ENCODE results near the gene IFITM2.

- TF ChIP-seq CTCF (conservative IDR thresholded peaks at IDR 0.05) (no peak), EZH2 (IDR thresholded peaks at IDR 0.05; ENCODE audit: low read depth) (no peak)
These were observed 45.7 kb downstream of the IFITM2 start for GRCh38 chr11:353179-353873.

Measured in PC-9 (cell line).